Measurements from ENCODE around the gene IFIT5. TPM values are rescaled to one million over a fixed set of nuclear protein-coding genes. Genes with fewer than 3 reads are reported as not detected.
"Not testable (repeated sequence)": the region's sequence is repeated elsewhere in the genome, so short reads cannot be mapped to it uniquely, and the experiment has no call there.

Gene IFIT5
- total and polyA plus RNA-seq, 5 donors from 2014 or later, result 12.3 to 20.8 (median 13.5) TPM

DNA sequence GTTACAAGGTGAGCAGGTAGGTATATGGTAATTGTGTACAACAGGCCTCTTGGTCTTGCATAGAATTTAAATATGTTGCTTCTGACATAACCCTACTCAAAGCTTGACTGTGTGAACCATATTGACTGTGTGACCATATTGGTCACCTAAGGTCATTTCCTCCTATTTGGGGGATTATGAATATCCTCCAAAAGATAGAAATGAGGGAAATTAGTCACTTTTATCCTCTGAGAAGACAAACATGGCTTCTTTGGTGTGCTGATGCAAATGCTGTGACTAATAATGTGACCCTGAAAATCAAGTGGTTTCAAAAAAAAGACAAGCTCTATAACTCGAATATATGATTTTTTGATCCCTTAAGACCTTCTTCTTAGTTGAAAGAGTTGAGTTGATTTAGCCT, 27.9 kb downstream of the IFIT5 start:
- no peaks in the 10 kb centered on the region for H3K4me1 Mint-ChIP-seq
- peaks cover 0 to 8% (median 1%) of the 10 kb centered on the region in 7 donors for H3K9me3 Mint-ChIP-seq
- ATAC-seq (ENCODE audit: low read depth in 2 of 2), result no peak
- H3K36me3 Mint-ChIP-seq, result no peaks in the 10 kb centered on the region
- H3K27me3 Mint-ChIP-seq, result peaks cover 20% of the 10 kb centered on the region
- Histone ChIP-seq H3K9me3 (ENCODE audit: control insufficient read depth in 2 of 2, low read length in 2 of 2) (no peaks in the 10 kb centered on the region), H3K27ac (ENCODE audit: insufficient read depth, low read length, poor library complexity, severe bottlenecking) (no peak overlapping the region), H3K36me3 (ENCODE audit: control insufficient read depth, insufficient read depth, low read length) (no peaks in the 10 kb centered on the region), H3K4me1 (ENCODE audit: control insufficient read depth, insufficient read depth, low read length, poor library complexity, severe bottlenecking) (no peaks in the 10 kb centered on the region), H3K27me3 (ENCODE audit: control insufficient read depth, insufficient read depth, low read length) (peaks cover 16% of the 10 kb centered on the region), H3K4me3 (ENCODE audit: low read depth, low read length) (no peak overlapping the region)
- no peak overlapping the region for H3K27ac Mint-ChIP-seq
- no peak overlapping the region for H3K4me3 Mint-ChIP-seq
- DNase-seq, result no peak

DNA sequence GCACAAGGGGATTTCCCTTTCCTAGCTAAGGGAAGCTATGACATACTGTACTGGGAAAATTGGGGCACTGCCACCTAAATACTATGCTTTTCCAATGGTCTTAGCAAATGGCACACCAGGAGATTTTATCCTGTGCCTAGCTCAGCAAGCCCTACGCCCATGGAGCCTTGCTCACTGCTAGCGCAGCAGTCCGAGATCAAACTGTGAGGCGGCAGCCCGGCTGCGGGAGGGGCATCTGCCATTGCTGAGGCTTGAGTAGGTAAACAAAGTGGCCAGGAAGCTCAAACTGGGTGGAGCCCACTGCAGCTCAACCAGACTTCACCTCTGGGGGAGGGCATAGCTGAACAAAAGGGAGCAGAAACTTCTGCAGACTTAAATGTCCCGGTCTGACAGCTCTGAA, 30.5 kb downstream of the IFIT5 start:
- not testable (repeated sequence) for H3K9me3 Mint-ChIP-seq; ATAC-seq (ENCODE audit: low read depth in 2 of 2); H3K9me3 ChIP-seq (ENCODE audit: control insufficient read depth in 2 of 2, low read length in 2 of 2); H3K36me3 ChIP-seq (ENCODE audit: control insufficient read depth, insufficient read depth, low read length); H3K27me3 ChIP-seq (ENCODE audit: control insufficient read depth, insufficient read depth, low read length); H3K4me3 Mint-ChIP-seq; H3K27ac ChIP-seq (ENCODE audit: insufficient read depth, low read length, poor library complexity, severe bottlenecking); H3K4me3 ChIP-seq (ENCODE audit: low read depth, low read length); H3K4me1 ChIP-seq (ENCODE audit: control insufficient read depth, insufficient read depth, low read length, poor library complexity, severe bottlenecking); H3K36me3 Mint-ChIP-seq; H3K4me1 Mint-ChIP-seq; DNase-seq; H3K27ac Mint-ChIP-seq
- H3K27me3 Mint-ChIP-seq, result peaks cover 21% of the 10 kb centered on the region

DNA sequence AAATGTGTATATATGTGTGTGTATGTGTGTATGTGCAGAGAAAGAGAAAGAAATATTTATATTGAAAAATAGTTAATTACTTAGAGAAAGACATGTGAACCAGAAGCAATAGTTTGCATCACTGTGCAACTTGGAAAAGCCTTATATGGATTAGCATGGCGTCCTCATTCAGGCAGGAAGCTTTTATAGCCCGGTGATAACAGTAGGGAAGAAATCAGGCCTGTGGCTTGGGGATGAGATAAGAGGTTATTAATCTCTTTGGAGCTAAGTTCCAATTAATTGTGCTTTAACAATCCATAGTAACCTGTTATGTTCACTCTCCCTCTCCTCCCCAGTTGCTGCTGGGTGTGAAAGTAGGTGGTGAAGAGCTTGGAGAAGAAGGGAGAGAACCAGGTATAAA, 36.5 kb downstream of the IFIT5 start:
- no peak overlapping the region for H3K4me3 ChIP-seq (ENCODE audit: low read depth, low read length)
- no peak for DNase-seq
- H3K9me3 ChIP-seq (ENCODE audit: control insufficient read depth in 2 of 2, low read length in 2 of 2), result no peaks in the 10 kb centered on the region
- H3K27me3 ChIP-seq (ENCODE audit: control insufficient read depth, insufficient read depth, low read length), result peaks cover 2% of the 10 kb centered on the region
- Mint-ChIP-seq H3K4me1 (no peaks in the 10 kb centered on the region), H3K27ac (no peak overlapping the region), H3K36me3 (no peaks in the 10 kb centered on the region), H3K27me3 (peaks cover 10% of the 10 kb centered on the region), H3K4me3 (no peak overlapping the region), H3K9me3 (peaks cover 0 to 6% (median 0%) of the 10 kb centered on the region in 7 donors)
- H3K36me3 ChIP-seq (ENCODE audit: control insufficient read depth, insufficient read depth, low read length), result no peaks in the 10 kb centered on the region
- no peak overlapping the region for H3K27ac ChIP-seq (ENCODE audit: insufficient read depth, low read length, poor library complexity, severe bottlenecking)
- H3K4me1 ChIP-seq (ENCODE audit: control insufficient read depth, insufficient read depth, low read length, poor library complexity, severe bottlenecking), result no peaks in the 10 kb centered on the region
- ATAC-seq (ENCODE audit: low read depth in 2 of 2), result no peak

DNA sequence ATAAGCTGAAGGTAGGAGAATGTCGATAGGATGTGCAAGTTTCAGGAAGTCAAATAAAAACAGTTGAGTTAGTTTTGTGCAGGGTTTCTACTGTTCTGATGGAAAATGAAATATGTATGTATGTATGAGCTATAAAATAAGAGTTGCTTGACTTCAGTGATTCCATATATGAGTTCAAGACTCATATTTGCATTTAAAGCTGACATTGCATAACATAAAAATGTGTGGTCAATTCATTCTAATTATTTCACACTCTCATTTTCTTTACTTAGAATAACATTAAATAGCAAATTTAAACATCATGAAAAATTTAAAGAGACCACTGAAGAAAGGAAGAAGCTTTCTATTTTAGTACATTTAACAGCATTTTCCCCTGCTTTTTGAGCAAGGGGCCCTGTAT, 37.8 kb downstream of the IFIT5 start:
- DNase-seq (no peak), ATAC-seq (ENCODE audit: low read depth in 2 of 2) (no peak)
- peaks cover 14% of the 10 kb centered on the region for H3K27me3 Mint-ChIP-seq
- Histone ChIP-seq H3K36me3 (ENCODE audit: control insufficient read depth, insufficient read depth, low read length) (no peaks in the 10 kb centered on the region), H3K4me3 (ENCODE audit: low read depth, low read length) (no peak overlapping the region), H3K27ac (ENCODE audit: insufficient read depth, low read length, poor library complexity, severe bottlenecking) (no peak overlapping the region), H3K27me3 (ENCODE audit: control insufficient read depth, insufficient read depth, low read length) (peaks cover 3% of the 10 kb centered on the region), H3K4me1 (ENCODE audit: control insufficient read depth, insufficient read depth, low read length, poor library complexity, severe bottlenecking) (no peaks in the 10 kb centered on the region), H3K9me3 (ENCODE audit: control insufficient read depth in 2 of 2, low read length in 2 of 2) (no peaks in the 10 kb centered on the region)
- H3K4me3 Mint-ChIP-seq, result no peak overlapping the region
- peaks cover 0 to 1% (median 0%) of the 10 kb centered on the region in 7 donors for H3K9me3 Mint-ChIP-seq
- no peaks in the 10 kb centered on the region for H3K36me3 Mint-ChIP-seq
- no peak overlapping the region for H3K27ac Mint-ChIP-seq
- no peaks in the 10 kb centered on the region for H3K4me1 Mint-ChIP-seq

DNA sequence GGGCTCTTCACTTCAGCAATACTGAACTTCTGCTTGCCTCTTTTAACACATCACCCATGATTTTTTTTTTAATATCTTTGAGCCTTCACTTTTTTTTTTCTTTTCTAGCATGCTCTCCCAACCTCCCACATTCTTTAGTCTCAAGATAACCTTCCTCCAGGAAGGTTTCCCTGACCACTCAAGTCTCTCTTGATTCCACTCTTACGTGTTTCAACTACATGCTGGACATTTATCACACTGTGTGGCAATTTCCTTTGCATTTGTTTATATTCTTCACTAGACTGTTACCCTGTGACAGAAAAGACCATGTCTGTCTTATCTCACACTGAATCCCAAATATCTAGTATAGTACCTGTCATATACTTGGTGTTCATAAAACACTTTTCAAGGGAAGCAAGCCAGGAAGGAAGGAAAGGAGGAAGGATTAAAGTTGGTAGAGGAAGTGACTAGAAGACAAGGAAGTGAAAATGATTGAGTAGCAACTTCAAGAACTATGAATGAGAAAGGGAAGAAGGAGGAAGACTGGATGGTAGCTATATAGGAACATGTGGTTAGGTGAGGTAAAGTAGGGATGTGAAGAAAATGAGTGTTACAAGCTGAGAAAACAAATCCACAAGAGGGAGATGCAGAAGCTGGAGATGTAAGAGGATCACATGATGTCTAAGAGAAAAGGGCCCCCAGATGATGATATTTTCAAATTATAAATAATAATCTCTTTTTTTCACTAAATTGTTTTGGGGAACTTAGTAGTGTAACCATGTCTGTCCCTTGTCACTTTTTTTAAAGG, 40.4 kb downstream of the IFIT5 start:
- no peak for DNase-seq
- ATAC-seq (ENCODE audit: low read depth in 2 of 2), result no peak
- Histone ChIP-seq H3K9me3 (ENCODE audit: control insufficient read depth in 2 of 2, low read length in 2 of 2) (no peaks in the 10 kb centered on the region), H3K4me1 (ENCODE audit: control insufficient read depth, insufficient read depth, low read length, poor library complexity, severe bottlenecking) (no peaks in the 10 kb centered on the region), H3K27ac (ENCODE audit: insufficient read depth, low read length, poor library complexity, severe bottlenecking) (no peak overlapping the region), H3K27me3 (ENCODE audit: control insufficient read depth, insufficient read depth, low read length) (peaks cover 3% of the 10 kb centered on the region), H3K4me3 (ENCODE audit: low read depth, low read length) (no peak overlapping the region), H3K36me3 (ENCODE audit: control insufficient read depth, insufficient read depth, low read length) (no peaks in the 10 kb centered on the region)
- Mint-ChIP-seq H3K4me3 (no peak overlapping the region), H3K9me3 (peaks cover 0 to 1% (median 0%) of the 10 kb centered on the region in 7 donors), H3K27ac (no peak overlapping the region), H3K27me3 (peaks cover 4% of the 10 kb centered on the region), H3K36me3 (no peaks in the 10 kb centered on the region), H3K4me1 (no peaks in the 10 kb centered on the region)

DNA sequence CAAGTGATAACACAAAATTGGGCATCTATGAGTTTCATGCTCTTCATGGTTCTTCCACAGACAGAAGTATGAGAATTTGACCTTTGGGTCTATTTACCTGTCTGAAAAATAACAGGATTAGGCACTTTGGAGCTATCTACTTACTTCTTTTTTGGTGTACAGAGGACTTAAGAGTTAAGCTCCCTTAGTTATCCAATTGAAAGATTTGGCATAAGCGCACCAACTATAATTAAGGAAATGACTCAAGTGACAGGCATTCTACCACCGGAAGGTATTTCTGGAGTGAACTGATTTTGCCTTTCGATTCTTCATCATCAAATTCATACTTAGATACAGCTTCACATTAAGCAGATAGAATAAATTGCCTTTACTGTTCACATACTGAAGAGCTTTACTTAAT, 43.9 kb downstream of the IFIT5 start:
- no peaks in the 10 kb centered on the region for H3K4me1 ChIP-seq (ENCODE audit: control insufficient read depth, insufficient read depth, low read length, poor library complexity, severe bottlenecking)
- no peak overlapping the region for H3K27ac ChIP-seq (ENCODE audit: insufficient read depth, low read length, poor library complexity, severe bottlenecking)
- no peak for ATAC-seq (ENCODE audit: low read depth in 2 of 2)
- no peaks in the 10 kb centered on the region for H3K9me3 ChIP-seq (ENCODE audit: control insufficient read depth in 2 of 2, low read length in 2 of 2)
- H3K4me3 ChIP-seq (ENCODE audit: low read depth, low read length), result no peak overlapping the region
- no peak for DNase-seq
- Mint-ChIP-seq H3K27me3 (peaks cover 14% of the 10 kb centered on the region), H3K4me1 (no peaks in the 10 kb centered on the region), H3K4me3 (no peak overlapping the region), H3K27ac (no peak overlapping the region), H3K9me3 (peaks cover 0 to 5% (median 0%) of the 10 kb centered on the region in 7 donors), H3K36me3 (no peaks in the 10 kb centered on the region)
- H3K27me3 ChIP-seq (ENCODE audit: control insufficient read depth, insufficient read depth, low read length), result peaks cover 6% of the 10 kb centered on the region
- H3K36me3 ChIP-seq (ENCODE audit: control insufficient read depth, insufficient read depth, low read length), result no peaks in the 10 kb centered on the region

DNA sequence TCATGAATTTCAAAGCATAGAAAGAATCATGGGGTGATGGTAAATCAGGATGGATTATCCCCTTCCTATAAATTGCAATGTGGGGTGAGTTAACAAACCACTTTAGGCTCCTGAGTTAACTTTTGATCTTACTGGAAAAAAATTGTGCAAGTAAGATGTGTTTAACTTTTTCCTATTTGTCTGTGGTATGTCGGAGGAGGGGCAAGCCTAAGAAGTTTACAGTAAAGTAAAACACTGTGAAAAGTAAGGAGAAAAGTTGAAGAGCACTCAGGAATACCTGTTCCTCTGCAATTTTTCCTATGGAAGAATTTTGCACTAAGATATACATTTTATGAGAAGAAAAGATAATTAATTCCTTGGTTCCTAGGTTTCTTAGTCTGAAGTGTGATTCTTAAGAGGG, 44.4 kb downstream of the IFIT5 start:
- H3K27ac Mint-ChIP-seq, result no peak overlapping the region
- H3K4me3 Mint-ChIP-seq, result no peak overlapping the region
- H3K4me1 Mint-ChIP-seq, result no peaks in the 10 kb centered on the region
- Histone ChIP-seq H3K9me3 (ENCODE audit: control insufficient read depth in 2 of 2, low read length in 2 of 2) (no peaks in the 10 kb centered on the region), H3K27ac (ENCODE audit: insufficient read depth, low read length, poor library complexity, severe bottlenecking) (no peak overlapping the region), H3K27me3 (ENCODE audit: control insufficient read depth, insufficient read depth, low read length) (peaks cover 6% of the 10 kb centered on the region), H3K4me3 (ENCODE audit: low read depth, low read length) (no peak overlapping the region), H3K4me1 (ENCODE audit: control insufficient read depth, insufficient read depth, low read length, poor library complexity, severe bottlenecking) (no peaks in the 10 kb centered on the region), H3K36me3 (ENCODE audit: control insufficient read depth, insufficient read depth, low read length) (no peaks in the 10 kb centered on the region)
- no peaks in the 10 kb centered on the region for H3K36me3 Mint-ChIP-seq
- peaks cover 0 to 5% (median 0%) of the 10 kb centered on the region in 7 donors for H3K9me3 Mint-ChIP-seq
- peaks cover 15% of the 10 kb centered on the region for H3K27me3 Mint-ChIP-seq
- DNase-seq (no peak), ATAC-seq (ENCODE audit: low read depth in 2 of 2) (no peak)

DNA sequence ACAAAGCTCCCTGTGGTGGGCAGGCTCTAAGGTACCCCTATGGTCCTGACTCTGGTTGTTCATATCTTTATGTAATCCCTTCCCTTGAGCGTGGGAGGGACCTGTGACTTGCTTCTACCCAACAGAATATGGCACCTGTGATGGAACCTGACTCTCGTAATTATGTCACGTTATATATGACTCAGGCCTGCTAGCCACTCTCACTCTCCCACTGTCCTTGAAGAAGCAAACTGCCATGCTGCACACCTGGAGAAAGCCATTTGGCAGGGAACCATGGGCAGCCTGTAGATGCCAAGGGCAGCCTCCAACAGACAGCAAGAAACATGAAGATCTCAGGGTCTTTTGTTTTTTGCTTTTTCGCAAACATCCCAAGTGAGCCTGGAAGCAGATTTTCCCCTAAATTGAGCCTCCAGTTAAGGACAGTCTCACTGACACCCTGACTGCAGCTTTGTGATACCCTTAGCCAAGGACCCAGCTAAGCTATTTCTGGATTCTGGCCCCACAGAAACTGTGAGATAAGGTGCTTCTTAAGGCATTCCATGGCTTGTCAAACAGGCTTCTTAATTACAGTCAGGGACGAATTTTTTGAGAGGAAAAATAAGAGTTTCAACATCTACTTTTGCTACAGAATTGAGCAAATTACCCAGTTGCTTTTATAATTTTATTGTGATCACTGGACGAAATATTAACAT, 49.6 kb downstream of the IFIT5 start:
- H3K4me1 ChIP-seq (ENCODE audit: control insufficient read depth, insufficient read depth, low read length, poor library complexity, severe bottlenecking), result no peaks in the 10 kb centered on the region
- no peak for ATAC-seq (ENCODE audit: low read depth in 2 of 2)
- no peak overlapping the region for H3K27ac Mint-ChIP-seq
- H3K4me1 Mint-ChIP-seq, result no peaks in the 10 kb centered on the region
- H3K27me3 Mint-ChIP-seq, result peaks cover 11% of the 10 kb centered on the region
- H3K27me3 ChIP-seq (ENCODE audit: control insufficient read depth, insufficient read depth, low read length), result peaks cover 10% of the 10 kb centered on the region
- no peak overlapping the region for H3K4me3 ChIP-seq (ENCODE audit: low read depth, low read length)
- no peak overlapping the region for H3K27ac ChIP-seq (ENCODE audit: insufficient read depth, low read length, poor library complexity, severe bottlenecking)
- no peak for DNase-seq
- no peak overlapping the region for H3K4me3 Mint-ChIP-seq
- H3K36me3 ChIP-seq (ENCODE audit: control insufficient read depth, insufficient read depth, low read length), result no peaks in the 10 kb centered on the region
- peaks cover 0 to 4% (median 0%) of the 10 kb centered on the region in 7 donors for H3K9me3 Mint-ChIP-seq
- H3K36me3 Mint-ChIP-seq, result no peaks in the 10 kb centered on the region
- no peaks in the 10 kb centered on the region for H3K9me3 ChIP-seq (ENCODE audit: control insufficient read depth in 2 of 2, low read length in 2 of 2)
